Activated CD8-positive, alpha-beta T cell treated with anti-CD3 and anti-CD28 coated beads, Interleukin-2, amount 10 ng/mL, durations not matched to agents 7 days and 5 days (primary cell): Measurements from ENCODE around the gene SKP2. TPM values are rescaled to one million over a fixed set of nuclear protein-coding genes. Genes with fewer than 3 reads are reported as not detected.

Experiments used
- ATAC-seq: fragments of 150-1000 bp; cut with Tn5 transposase; one replicate; pipeline ENCODE4 v1.10.0; 2021; ENCODE audit warnings: moderate library complexity
- CTCF ChIA-PET: fragments of 350-600 bp; sonication (Branson Sonifier 250); formaldehyde crosslinking; loops from one replicate; lab custom pipeline; 2021; ENCODE audit warnings: antibody characterized with exemption; lab: Charles Lee
- POLR2A ChIA-PET: fragments of 350-600 bp; sonication (Branson Sonifier 250); formaldehyde crosslinking; loops from one replicate; lab custom pipeline; 2021; ENCODE audit warnings: antibody characterized with exemption; lab: Charles Lee
- DNase-seq: peaks from one replicate; pipeline ENCODE4 v3.0.0-alpha.2; 2020
- H3K27ac Mint-ChIP-seq: one replicate; pipeline ENCODE4 v1.8.0; 2021; ENCODE audit warnings: mild to moderate bottlenecking, mixed read lengths
- H3K27me3 Mint-ChIP-seq: one replicate; pipeline ENCODE4 v1.8.0; 2021; ENCODE audit warnings: low read depth, mixed read lengths
- H3K36me3 Mint-ChIP-seq: one replicate; pipeline ENCODE4 v1.8.0; 2021; ENCODE audit warnings: low read depth, mixed read lengths
- H3K4me1 Mint-ChIP-seq: one replicate; pipeline ENCODE4 v1.8.0; 2021; ENCODE audit warnings: low read depth, mixed read lengths
- H3K4me3 Mint-ChIP-seq: one replicate; pipeline ENCODE4 v1.8.0; 2021; ENCODE audit warnings: mild to moderate bottlenecking, mixed read lengths
- H3K9me3 Mint-ChIP-seq: one replicate; pipeline ENCODE4 v1.8.0; 2022; ENCODE audit warnings: mixed read lengths; ENCODE audit not compliant: insufficient read depth
- total RNA-seq, 2 experiments: library from RNA; stranded (reverse); gene quantifications; one replicate each; pipeline ENCODE4 v1.2.3, GENCODE V29; 2021

The SKP2 gene
- total RNA-seq, 2 experiments from 2014 or later, result 54.6 to 61.4 TPM

DNA sequence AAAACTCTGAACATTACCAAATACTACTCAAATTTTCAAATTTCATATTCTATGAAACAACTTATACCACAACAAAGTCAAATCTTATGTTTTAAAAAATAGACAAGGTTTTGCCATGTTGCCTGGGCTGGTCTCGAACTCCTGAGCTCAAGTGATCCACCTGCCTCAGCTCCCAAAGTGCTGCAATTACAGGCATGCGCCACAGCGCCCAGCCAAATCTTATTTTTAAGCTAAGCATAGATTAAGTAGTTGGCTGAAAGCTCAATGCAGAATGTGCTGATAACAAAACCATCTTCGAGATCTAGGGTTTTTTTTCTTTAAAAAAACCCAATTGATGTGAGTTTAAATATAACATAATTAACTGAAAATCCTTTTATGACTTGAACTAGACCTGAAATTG, 6.6 kb upstream of the SKP2 start:
- no peaks in the 10 kb centered on the region for H3K27me3 Mint-ChIP-seq
- POLR2A ChIA-PET, result no interaction called here
- H3K4me1 Mint-ChIP-seq, result peaks cover 25% of the 10 kb centered on the region
- CTCF ChIA-PET, result no interaction called here
- H3K9me3 Mint-ChIP-seq, result no peaks in the 10 kb centered on the region
- no peak overlapping the region for H3K27ac Mint-ChIP-seq
- ATAC-seq, result no peak
- peaks cover 24% of the 10 kb centered on the region for H3K36me3 Mint-ChIP-seq
- no peak for DNase-seq
- no peak overlapping the region for H3K4me3 Mint-ChIP-seq

DNA sequence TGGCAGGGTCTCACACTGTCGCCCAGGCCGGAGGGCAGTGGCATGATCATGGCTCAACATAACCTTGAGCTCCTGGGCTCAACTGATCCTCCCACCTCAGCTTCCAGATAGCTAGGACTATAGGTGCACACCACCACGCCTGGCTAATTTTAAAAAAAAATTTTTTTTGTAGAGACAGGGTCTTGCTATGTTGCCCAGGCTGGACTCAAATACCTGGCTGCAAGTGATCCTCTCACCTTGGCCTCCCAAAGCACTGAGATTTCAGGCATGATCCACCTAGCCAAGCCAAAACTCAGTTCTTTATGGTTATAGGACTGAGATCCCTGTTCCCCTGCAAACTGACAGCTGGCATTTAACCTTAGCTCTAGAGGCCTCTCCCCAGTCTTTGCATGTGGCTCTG, 5.5 kb upstream of the SKP2 start:
- H3K27ac Mint-ChIP-seq, result no peak overlapping the region
- no peak for DNase-seq
- CTCF ChIA-PET, result interaction anchor here (0.9 kb wide), 1 partner anchor 95 kb away, joined by 3 read pairs; the partner anchor contains the start of gene NADK2
- no peaks in the 10 kb centered on the region for H3K9me3 Mint-ChIP-seq
- peaks cover 29% of the 10 kb centered on the region for H3K4me1 Mint-ChIP-seq
- no peaks in the 10 kb centered on the region for H3K27me3 Mint-ChIP-seq
- no peak for ATAC-seq
- H3K36me3 Mint-ChIP-seq, result peaks cover 15% of the 10 kb centered on the region
- POLR2A ChIA-PET, result interaction anchor here (0.6 kb wide), 1 partner anchor 517 kb away, joined by 3 read pairs; no protein-coding TSS in a partner anchor
- no peak overlapping the region for H3K4me3 Mint-ChIP-seq

DNA sequence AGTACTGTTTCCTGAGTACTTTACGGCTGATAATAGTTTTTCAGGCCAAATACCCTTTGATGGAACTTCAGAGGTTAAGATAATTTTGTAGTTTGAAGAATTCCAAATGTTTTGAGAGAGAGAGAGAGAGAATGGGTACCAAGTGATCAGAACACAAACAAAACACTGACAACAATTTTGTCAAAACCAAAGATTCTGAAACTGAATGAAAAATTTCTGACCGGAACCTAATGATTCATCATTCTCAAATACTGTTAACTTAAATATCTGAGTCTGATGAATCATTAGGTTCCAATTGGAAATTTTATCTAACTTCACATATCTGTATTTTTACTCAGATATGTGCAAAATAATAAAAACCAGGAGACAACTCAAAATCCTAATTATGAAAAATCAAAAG, 4.2 kb upstream of the SKP2 start:
- Mint-ChIP-seq H3K27me3 (no peaks in the 10 kb centered on the region), H3K4me3 (no peak overlapping the region), H3K9me3 (no peaks in the 10 kb centered on the region), H3K36me3 (peaks cover 24% of the 10 kb centered on the region), H3K4me1 (peaks cover 30% of the 10 kb centered on the region), H3K27ac (no peak overlapping the region)
- DNase-seq, result no peak
- ChIA-PET CTCF (no interaction called here), POLR2A (no interaction called here)
- ATAC-seq, result no peak

DNA sequence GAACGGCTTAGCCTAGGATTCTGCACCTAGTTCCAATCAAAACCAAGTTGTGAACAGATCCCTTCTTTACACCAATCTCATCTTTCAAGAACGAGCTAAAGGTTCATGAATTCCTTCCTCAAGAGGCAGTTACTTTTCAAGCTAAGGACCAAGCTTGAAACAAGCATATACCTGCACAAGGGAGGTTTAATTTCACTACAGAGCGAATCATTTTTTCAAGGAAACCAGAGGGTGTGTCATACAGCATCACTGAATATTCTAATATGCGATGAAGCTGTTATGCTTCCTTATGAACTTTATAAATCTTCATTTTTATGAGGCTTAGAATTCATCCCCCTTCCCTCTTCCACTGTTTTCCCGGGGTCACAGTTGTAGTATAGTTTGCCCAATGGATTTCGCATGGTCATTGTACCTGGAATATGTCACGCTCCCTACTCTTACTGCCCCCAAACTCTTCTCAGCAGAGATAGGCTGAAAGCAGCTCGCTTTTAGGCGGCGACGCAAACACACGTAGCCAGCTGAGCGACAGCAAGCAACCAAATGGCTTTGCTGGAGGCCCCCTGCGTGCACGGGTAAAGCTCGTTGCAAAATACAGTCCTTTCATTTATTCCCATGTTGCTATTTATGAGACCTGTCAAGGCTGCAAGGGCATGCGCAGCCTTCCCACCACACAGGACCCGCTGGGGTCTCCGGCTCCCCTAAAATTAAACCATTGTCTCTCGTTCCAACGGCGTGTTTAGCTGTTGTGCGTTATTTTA, 1.1 kb upstream of the SKP2 start:
- Mint-ChIP-seq H3K9me3 (no peaks in the 10 kb centered on the region), H3K27me3 (no peaks in the 10 kb centered on the region), H3K36me3 (peaks cover 47% of the 10 kb centered on the region), H3K4me3 (peak overlapping the region; percentile 93), H3K27ac (peak overlapping the region; percentile 83), H3K4me1 (peaks cover 52% of the 10 kb centered on the region)
- ChIA-PET CTCF (interaction anchor here (0.6 to 3.3 kb wide), 7 partner anchors 9 to 720 kb away, joined by 3 to 19 read pairs (median 4); partner anchors contain the start of gene NADK2), POLR2A (interaction anchor here (0.9 to 2.4 kb wide), 10 partner anchors 8 to 1221 kb away, joined by 3 to 27 read pairs (median 4); partner anchors contain the start of genes DNAJC21, NADK2 and NIPBL)
- peak; percentile 28 for ATAC-seq
- DNase-seq, result peak; percentile 78

DNA sequence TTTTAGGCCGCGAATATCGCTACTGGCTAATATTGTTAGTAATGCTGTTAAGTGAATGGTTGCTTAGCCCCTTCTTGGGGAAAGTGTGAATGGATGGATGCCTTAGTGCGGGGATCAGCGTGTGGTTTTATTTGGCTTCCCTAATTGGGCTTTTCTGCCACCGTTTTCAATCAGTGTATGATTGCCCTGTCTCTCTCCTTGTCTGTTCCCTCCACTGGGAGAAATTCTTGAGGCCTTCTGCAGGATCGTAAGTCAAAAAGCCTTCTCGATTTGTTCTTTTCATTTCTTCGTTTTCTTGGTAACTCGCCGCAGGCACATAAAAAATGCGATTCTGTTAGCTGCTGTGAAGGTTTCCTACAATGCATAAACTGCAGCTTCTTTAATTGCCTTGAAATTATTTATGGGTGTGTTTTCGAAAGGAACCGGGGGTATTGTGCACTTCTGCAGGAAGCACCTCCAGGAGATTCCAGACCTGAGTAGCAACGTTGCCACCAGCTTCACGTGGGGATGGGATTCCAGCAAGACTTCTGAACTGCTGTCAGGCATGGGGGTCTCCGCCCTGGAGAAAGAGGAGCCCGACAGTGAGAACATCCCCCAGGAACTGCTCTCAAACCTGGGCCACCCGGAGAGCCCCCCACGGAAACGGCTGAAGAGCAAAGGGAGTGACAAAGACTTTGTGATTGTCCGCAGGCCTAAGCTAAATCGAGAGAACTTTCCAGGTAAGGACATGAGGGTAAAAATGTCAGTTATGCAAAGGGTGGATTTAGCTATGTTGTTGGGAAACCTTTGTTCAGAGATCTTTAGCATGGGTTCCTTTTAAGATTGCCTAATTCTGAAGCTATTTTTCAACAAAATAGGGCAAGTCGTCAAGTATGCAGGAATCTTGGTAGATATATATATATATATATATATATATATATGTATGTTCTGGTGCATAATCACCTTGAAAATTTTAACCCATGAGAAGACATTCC, 700 bp downstream of the SKP2 start:
- peak; percentile 27 for DNase-seq
- Mint-ChIP-seq H3K9me3 (no peaks in the 10 kb centered on the region), H3K36me3 (peaks cover 59% of the 10 kb centered on the region), H3K27me3 (no peaks in the 10 kb centered on the region), H3K27ac (peak overlapping the region; percentile 83), H3K4me3 (peak overlapping the region; percentile 93), H3K4me1 (peaks cover 50% of the 10 kb centered on the region)
- CTCF ChIA-PET, result interaction anchor here (1.3 to 3.3 kb wide), 4 partner anchors 16 to 547 kb away, joined by 3 to 19 read pairs (median 11); partner anchors contain the start of gene NADK2
- POLR2A ChIA-PET, result interaction anchor here (0.6 to 2.4 kb wide), 10 partner anchors 8 to 1226 kb away, joined by 3 to 27 read pairs (median 4); partner anchors contain the start of genes NADK2, NIPBL, NUP155 and WDR70
- no peak for ATAC-seq

DNA sequence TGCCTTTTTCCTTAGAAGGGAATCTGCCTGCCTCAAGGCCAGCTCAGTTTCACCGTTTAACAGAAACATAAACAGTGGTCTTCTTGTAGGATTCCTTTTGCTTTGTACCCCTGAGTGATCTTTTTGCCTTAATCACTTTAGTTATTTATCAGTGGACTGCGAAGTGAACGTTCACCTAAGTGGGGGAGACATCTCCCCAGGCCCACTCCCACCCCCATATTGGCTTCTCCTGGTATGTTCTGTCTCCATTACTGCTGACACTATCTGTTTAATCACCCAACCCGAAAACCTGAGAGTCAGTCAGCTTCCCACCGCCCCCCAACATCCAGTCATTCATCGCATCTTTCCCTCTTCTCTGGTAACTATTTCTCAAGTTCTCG, 1.4 kb downstream of the SKP2 start:
- Mint-ChIP-seq H3K4me1 (peaks cover 51% of the 10 kb centered on the region), H3K27ac (no peak overlapping the region), H3K9me3 (no peaks in the 10 kb centered on the region), H3K36me3 (peaks cover 62% of the 10 kb centered on the region), H3K27me3 (no peaks in the 10 kb centered on the region), H3K4me3 (peak overlapping the region; percentile 93)
- POLR2A ChIA-PET, result interaction anchor here (0.7 kb wide), 1 partner anchor 1226 kb away, joined by 3 read pairs; the partner anchor contains the start of gene WDR70
- CTCF ChIA-PET, result no interaction called here
- no peak for ATAC-seq
- no peak for DNase-seq

DNA sequence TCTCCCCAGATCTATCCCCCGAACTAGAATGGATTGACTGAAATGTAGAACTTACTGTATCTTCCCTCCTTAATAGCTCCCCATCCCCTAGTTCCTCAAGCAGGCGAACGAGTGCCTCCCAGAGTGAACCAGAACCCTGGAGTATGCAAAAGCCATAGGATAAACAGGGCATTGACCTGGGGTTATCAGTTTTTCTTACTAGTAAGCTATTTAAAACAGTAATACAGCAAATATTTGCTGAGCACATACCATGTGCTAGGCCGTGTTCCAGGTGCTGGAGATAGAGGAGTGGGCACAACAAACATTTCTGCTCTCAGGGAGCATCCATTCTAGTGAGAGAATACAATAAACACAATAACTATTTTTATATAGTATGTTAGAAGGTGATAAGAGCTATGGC, 1.8 kb downstream of the SKP2 start:
- ATAC-seq, result no peak
- Mint-ChIP-seq H3K27ac (no peak overlapping the region), H3K4me3 (peak overlapping the region; percentile 93), H3K9me3 (no peaks in the 10 kb centered on the region), H3K4me1 (peaks cover 47% of the 10 kb centered on the region), H3K27me3 (no peaks in the 10 kb centered on the region), H3K36me3 (peaks cover 65% of the 10 kb centered on the region)
- POLR2A ChIA-PET, result no interaction called here
- CTCF ChIA-PET, result interaction anchor here (1.0 kb wide), 1 partner anchor 89 kb away, joined by 3 read pairs; the partner anchor contains the start of gene NADK2
- DNase-seq, result no peak

DNA sequence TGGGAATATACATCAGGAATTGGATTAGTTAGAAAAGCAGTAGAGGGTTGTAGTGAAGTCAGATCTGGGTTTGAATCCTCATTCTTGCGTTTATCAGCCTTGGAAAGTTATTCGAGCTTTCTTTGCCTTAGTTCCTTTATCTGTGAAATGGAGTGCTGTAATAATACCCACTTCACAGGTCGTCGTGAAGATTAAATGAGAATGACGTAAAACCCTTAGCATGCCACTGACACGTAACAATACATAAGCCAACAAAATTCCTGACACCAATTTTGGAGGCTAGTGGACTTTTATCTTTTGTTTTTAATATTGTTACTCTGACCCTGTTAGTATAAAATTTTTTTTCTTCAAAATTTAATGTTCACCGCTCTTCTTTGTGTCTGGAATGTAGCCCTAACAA, 3.4 kb downstream of the SKP2 start:
- Mint-ChIP-seq H3K9me3 (no peaks in the 10 kb centered on the region), H3K4me3 (no peak overlapping the region), H3K27me3 (no peaks in the 10 kb centered on the region), H3K4me1 (peaks cover 40% of the 10 kb centered on the region), H3K36me3 (peaks cover 67% of the 10 kb centered on the region), H3K27ac (no peak overlapping the region)
- no peak for ATAC-seq
- ChIA-PET CTCF (interaction anchor here (0.9 kb wide), 1 partner anchor 76 kb away, joined by 3 read pairs; no protein-coding TSS in a partner anchor), POLR2A (no interaction called here)
- DNase-seq, result no peak

DNA sequence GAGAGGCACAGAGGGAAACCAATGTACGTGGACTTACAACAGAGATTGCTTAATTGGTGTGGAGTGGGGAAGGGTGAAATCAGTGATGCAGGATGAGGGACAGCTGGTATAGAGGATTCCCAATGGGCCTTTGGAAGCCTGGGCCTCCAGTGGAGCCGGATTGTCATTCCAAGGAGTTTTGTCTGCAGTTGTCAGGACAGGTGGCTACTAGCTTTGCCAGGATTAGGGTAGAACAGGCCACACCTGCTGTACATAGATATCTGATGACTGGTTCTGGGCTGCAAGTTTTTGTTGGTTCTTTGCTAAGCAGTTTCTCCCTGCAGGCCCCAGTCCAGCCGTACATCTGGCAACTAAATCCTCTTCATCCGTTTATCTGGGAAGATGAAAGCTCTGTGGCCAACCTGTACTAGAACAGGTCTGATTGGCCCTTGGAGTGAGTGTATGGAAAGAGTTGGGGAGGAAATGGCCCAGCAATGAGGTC, 4.2 kb downstream of the SKP2 start:
- DNase-seq, result no peak
- Mint-ChIP-seq H3K36me3 (peaks cover 67% of the 10 kb centered on the region), H3K4me1 (peaks cover 39% of the 10 kb centered on the region), H3K27ac (no peak overlapping the region), H3K4me3 (no peak overlapping the region), H3K27me3 (no peaks in the 10 kb centered on the region), H3K9me3 (no peaks in the 10 kb centered on the region)
- no peak for ATAC-seq
- ChIA-PET POLR2A (no interaction called here), CTCF (interaction anchor here (1.4 kb wide), 1 partner anchor 85 kb away, joined by 4 read pairs; the partner anchor contains the start of gene NADK2)

DNA sequence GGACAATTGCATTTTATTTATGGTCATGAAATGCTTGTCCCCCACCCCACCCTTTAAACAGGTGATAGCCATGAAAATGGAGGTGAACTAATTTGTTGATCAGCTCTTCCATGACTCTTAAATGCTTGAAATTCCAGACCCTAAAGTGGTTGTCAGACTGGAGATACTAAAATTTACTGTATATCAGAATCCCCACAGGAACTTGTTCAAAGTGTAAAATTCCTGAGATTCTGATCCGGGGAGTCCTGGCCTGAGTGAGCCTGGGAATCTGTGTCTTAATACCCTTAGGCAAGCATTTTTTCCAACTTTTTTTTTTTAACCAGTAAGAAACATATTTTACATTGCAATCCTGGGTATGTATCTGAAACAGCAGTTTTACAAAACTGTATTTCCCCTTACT, 4.7 kb downstream of the SKP2 start:
- no peak for DNase-seq
- ChIA-PET POLR2A (no interaction called here), CTCF (interaction anchor here (1.4 kb wide), 1 partner anchor 85 kb away, joined by 4 read pairs; the partner anchor contains the start of gene NADK2)
- no peak for ATAC-seq
- peaks cover 72% of the 10 kb centered on the region for H3K36me3 Mint-ChIP-seq
- no peaks in the 10 kb centered on the region for H3K27me3 Mint-ChIP-seq
- H3K4me1 Mint-ChIP-seq, result peaks cover 43% of the 10 kb centered on the region
- no peak overlapping the region for H3K4me3 Mint-ChIP-seq
- H3K9me3 Mint-ChIP-seq, result no peaks in the 10 kb centered on the region
- no peak overlapping the region for H3K27ac Mint-ChIP-seq

DNA sequence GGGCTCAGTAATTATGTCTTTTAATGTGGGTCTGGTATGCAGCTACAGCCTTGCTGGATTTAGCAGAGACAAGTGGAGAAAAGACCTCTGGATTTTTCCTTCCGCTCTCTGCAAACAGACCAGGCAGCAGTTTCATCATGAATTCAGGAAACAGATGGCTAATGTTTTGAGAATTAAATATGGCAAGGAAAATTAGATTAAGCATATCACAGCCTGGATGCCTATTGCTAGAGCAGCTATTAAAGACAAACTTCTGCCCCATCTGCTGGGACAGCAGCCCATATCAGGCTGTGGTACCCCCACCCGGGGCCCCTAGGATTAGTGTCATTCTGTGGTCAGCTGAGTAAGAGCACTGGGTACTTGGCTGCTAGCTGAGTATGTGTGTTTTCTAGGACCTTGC, 6.2 kb downstream of the SKP2 start:
- Mint-ChIP-seq H3K27me3 (no peaks in the 10 kb centered on the region), H3K9me3 (no peaks in the 10 kb centered on the region), H3K4me1 (peaks cover 39% of the 10 kb centered on the region), H3K27ac (peak overlapping the region; percentile 36), H3K4me3 (no peak overlapping the region), H3K36me3 (peaks cover 70% of the 10 kb centered on the region)
- ChIA-PET CTCF (no interaction called here), POLR2A (no interaction called here)
- DNase-seq (no peak), ATAC-seq (no peak)
